ENCODE data around the gene KCNK17.

The KCNK17 gene

DNA sequence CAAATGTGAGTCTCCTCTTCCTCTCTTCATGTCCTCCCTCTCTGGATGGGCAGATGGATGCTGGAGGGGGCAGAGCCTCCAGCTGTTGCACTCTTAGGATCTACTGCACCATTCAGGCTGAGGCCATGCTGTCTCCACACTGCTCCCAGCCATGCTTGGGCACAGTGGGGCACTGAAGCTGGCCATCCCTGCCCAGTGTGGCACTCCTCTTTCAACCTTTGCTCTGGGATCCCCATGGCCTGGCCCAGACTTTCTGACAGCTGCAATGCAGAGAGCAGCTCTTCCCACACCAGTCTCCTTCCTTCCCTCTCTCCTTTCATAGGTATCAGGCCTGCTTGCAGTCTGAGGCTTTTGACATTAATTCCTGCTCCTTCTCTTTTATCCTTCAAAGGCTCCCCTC lies 9.3 kb downstream of the KCNK17 start:
- Histone ChIP-seq H3K9me3 (no peaks in the 10 kb centered on the region), H3K4me3 (no peak overlapping the region), H3K4me2 (no peak overlapping the region), H3K27ac (no peak overlapping the region), H3K36me3 (no peaks in the 10 kb centered on the region), H3K4me1 (peaks cover 6% of the 10 kb centered on the region), H3K9ac (no peak overlapping the region), H3K27me3 (no peaks in the 10 kb centered on the region), H4K20me1 (no peaks in the 10 kb centered on the region)
- TF ChIP-seq Cebpa-rat (IDR thresholded peaks at IDR 0.05), result no peak

DNA sequence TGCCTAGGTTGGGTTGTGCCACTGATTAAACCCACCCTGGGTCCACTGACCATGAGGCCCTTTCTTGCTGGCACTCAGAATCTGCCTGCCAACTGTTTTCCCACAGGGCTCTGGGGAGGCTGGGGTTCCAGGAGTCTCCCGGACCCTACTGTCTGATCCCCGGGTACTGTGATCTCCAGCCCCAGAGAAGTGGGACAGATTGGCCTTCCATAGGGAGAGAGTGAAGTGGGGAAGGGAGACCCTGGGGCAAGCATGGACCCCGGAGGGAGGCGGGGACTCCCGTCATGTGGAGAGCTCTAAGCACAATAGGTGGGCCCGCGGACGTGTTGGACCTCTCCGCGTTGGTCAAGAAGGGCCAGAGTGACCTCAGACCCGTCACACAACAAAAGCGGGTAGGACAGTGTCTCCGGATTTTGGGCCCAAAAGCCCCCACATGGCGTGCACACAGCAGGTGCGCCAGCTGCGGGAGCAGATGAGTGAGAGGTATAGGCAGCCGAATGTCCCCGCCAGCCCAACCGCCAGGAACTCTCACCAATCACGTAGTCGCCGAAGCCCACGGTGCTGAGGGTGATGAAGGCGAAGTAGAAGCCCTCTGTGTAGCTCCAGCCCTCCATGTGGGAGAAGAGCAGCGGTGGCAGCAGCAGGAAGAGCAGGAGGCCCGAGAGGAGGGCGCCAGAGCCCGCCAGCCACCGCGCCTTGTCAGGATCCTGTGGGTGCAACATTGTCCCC lies 10.6 kb downstream of the KCNK17 start:
- H3K27ac ChIP-seq, result no peak overlapping the region
- no peaks in the 10 kb centered on the region for H4K20me1 ChIP-seq
- H3K9ac ChIP-seq, result no peak overlapping the region
- H3K4me2 ChIP-seq, result no peak overlapping the region
- TF ChIP-seq Cebpa-rat (IDR thresholded peaks at IDR 0.05), result 0 out of 2 replicates have a peak, but pooled peaks have one; percentile 3
- H3K27me3 ChIP-seq, result no peaks in the 10 kb centered on the region
- H3K4me3 ChIP-seq, result no peak overlapping the region
- H3K9me3 ChIP-seq, result no peaks in the 10 kb centered on the region
- H3K4me1 ChIP-seq, result no peaks in the 10 kb centered on the region
- no peaks in the 10 kb centered on the region for H3K36me3 ChIP-seq

- TF ChIP-seq Cebpa-rat (IDR thresholded peaks at IDR 0.05), result 0 out of 2 replicates have a peak, but pooled peaks have one; percentile 20
- no peak overlapping the region for H3K9ac ChIP-seq
- H3K4me1 ChIP-seq, result no peaks in the 10 kb centered on the region
- H3K4me3 ChIP-seq, result no peak overlapping the region
- H4K20me1 ChIP-seq, result no peaks in the 10 kb centered on the region
- H3K36me3 ChIP-seq, result no peaks in the 10 kb centered on the region
- H3K27me3 ChIP-seq, result no peaks in the 10 kb centered on the region
- H3K27ac ChIP-seq, result no peak overlapping the region
- no peaks in the 10 kb centered on the region for H3K9me3 ChIP-seq
- peak overlapping the region; percentile 56 for H3K4me2 ChIP-seq
Observed at GRCh38 chr6:39302669-39303424, 11.4 kb downstream of the KCNK17 start.

DNA sequence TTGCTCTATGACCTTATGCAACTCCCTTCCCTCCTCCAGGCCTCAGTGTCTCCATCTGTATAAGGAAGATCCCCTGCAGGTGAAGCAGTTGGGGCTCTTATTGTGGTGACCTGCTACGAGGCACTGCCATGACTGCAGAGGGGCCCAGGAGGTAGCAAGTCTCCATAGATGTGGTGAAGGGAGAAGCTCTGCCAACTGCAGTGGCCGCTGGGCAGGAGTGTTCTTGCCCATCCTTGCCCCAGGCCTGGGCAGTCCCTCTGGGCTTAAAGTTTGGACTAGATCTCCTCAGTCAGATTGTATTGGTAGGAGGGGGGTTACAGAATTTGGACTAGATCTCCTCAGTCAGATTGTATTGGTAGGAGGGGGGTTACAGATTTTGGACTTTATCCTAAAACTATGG lies 12.2 kb downstream of the KCNK17 start:
- TF ChIP-seq Cebpa-rat (IDR thresholded peaks at IDR 0.05), result no peak
- Histone ChIP-seq H3K4me1 (no peaks in the 10 kb centered on the region), H3K27ac (no peak overlapping the region), H3K4me2 (no peak overlapping the region), H3K36me3 (no peaks in the 10 kb centered on the region), H3K4me3 (no peak overlapping the region), H3K27me3 (no peaks in the 10 kb centered on the region), H3K9me3 (no peaks in the 10 kb centered on the region), H3K9ac (no peak overlapping the region), H4K20me1 (no peaks in the 10 kb centered on the region)

- no peak for TF ChIP-seq Cebpa-rat (IDR thresholded peaks at IDR 0.05)
- Histone ChIP-seq H3K4me1 (no peaks in the 10 kb centered on the region), H3K4me3 (no peak overlapping the region), H3K27me3 (no peaks in the 10 kb centered on the region), H3K9ac (no peak overlapping the region), H4K20me1 (no peaks in the 10 kb centered on the region), H3K27ac (no peak overlapping the region), H3K4me2 (no peak overlapping the region), H3K9me3 (no peaks in the 10 kb centered on the region), H3K36me3 (no peaks in the 10 kb centered on the region)
Observed at GRCh38 chr6:39301606-39302005, 12.6 kb downstream of the KCNK17 start.

- H3K4me1 ChIP-seq, result no peaks in the 10 kb centered on the region
- no peaks in the 10 kb centered on the region for H3K9me3 ChIP-seq
- no peak overlapping the region for H3K4me3 ChIP-seq
Observed at GRCh38 chr6:39300739-39301138, 13.5 kb downstream of the KCNK17 start.

GRCh38 chr6:39298061-39298460 lies 16.2 kb downstream of the KCNK17 start:
- H3K4me3 ChIP-seq, result no peak overlapping the region
- no peaks in the 10 kb centered on the region for H3K4me1 ChIP-seq
- no peak overlapping the region for H3K27ac ChIP-seq
- H3K36me3 ChIP-seq, result no peaks in the 10 kb centered on the region
- no peaks in the 10 kb centered on the region for H4K20me1 ChIP-seq
- H3K27me3 ChIP-seq, result no peaks in the 10 kb centered on the region
- H3K9ac ChIP-seq, result no peak overlapping the region
- no peak for TF ChIP-seq Cebpa-rat (IDR thresholded peaks at IDR 0.05)
- no peak overlapping the region for H3K4me2 ChIP-seq
- no peaks in the 10 kb centered on the region for H3K9me3 ChIP-seq

More at GRCh38 chr6:39300739-39301138, 13.5 kb downstream of the KCNK17 start:
- H3K27ac ChIP-seq, result no peak overlapping the region
- no peak for TF ChIP-seq Cebpa-rat (IDR thresholded peaks at IDR 0.05)
- no peaks in the 10 kb centered on the region for H3K27me3 ChIP-seq
- no peaks in the 10 kb centered on the region for H4K20me1 ChIP-seq
- no peak overlapping the region for H3K9ac ChIP-seq
- no peak overlapping the region for H3K4me2 ChIP-seq
- no peaks in the 10 kb centered on the region for H3K36me3 ChIP-seq

DNA sequence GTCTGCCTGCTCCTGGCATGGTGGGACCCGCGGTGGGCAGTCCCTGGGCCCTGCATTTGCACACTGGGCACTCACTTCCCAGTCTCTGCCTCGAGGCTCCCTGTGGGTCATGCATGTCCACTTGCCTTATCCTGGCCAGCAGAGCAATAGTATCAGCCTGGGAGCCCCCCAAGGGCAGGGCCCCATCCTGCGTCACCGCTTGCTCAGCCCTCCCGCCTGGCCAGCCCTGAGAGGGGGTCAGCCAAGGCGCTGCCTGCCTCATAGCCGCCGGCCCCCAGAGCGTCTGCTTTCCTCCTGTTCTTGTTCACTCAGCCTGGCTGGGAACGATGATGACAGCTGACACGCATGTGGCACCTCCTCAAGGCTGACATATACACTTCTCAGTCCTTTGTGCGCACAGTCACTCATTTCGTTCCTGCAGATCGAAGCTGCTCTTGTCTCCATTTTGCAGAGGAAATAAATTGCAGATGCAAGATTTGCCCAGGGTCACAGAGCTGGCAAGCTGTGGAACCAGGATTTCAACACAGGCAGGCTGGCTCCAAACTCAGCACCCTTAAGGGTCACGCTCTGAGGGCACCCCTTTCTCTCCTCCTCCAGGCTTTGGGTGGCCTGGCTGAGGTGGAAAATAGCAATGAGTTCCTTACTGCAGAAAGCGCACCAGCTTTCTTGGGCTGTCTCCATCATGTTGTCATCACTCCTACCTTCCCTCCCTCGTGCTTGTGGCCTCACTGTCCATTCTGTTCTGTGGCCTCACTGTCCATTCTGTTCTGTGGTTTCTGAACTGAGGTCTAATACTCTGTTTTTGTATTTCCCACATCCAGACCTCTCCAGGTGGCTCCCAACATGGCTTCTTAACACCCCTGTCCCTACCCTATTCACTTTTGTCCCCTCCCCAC lies 17.2 kb downstream of the KCNK17 start:
- no peaks in the 10 kb centered on the region for H3K4me1 ChIP-seq
- no peak overlapping the region for H3K4me2 ChIP-seq
- H4K20me1 ChIP-seq, result no peaks in the 10 kb centered on the region
- H3K4me3 ChIP-seq, result no peak overlapping the region
- H3K27ac ChIP-seq, result no peak overlapping the region
- no peak overlapping the region for H3K9ac ChIP-seq
- no peaks in the 10 kb centered on the region for H3K36me3 ChIP-seq
- no peak for TF ChIP-seq Cebpa-rat (IDR thresholded peaks at IDR 0.05)
- H3K9me3 ChIP-seq, result no peaks in the 10 kb centered on the region
- no peaks in the 10 kb centered on the region for H3K27me3 ChIP-seq

DNA sequence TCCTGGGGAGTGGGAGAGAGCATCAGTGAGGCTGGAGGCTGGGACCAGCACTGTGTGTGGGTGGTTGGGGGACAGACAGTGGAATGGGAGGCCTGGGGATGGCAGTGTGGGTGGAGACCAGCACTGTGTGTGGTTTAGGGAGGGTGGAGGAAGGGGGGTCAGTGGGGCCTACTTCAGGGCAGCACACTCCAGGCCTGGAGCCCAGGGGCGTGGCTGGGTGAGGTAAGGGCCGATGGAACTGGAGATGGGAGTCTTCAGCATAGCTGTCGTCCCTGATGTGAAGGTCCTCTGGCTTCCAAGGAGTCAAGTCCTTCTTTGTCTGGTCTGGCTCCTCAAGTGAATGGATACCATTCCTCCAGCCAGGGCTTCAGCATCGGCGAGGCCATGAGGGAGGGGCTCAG lies 18.6 kb downstream of the KCNK17 start:
- Histone ChIP-seq H3K9ac (no peak overlapping the region), H3K27me3 (no peaks in the 10 kb centered on the region), H3K4me2 (no peak overlapping the region), H3K9me3 (no peaks in the 10 kb centered on the region), H3K4me1 (no peaks in the 10 kb centered on the region), H3K27ac (no peak overlapping the region), H4K20me1 (no peaks in the 10 kb centered on the region), H3K4me3 (no peak overlapping the region), H3K36me3 (no peaks in the 10 kb centered on the region)
- no peak for TF ChIP-seq Cebpa-rat (IDR thresholded peaks at IDR 0.05)
